ENCODE results near the gene PHETA2. TPM values are rescaled to one million over a fixed set of nuclear protein-coding genes. Genes with fewer than 3 reads are reported as not detected.

PHETA2 gene
- total and polyA plus RNA-seq, 12 donors = 2.3 to 7.0 (median 3.4) TPM

DNA sequence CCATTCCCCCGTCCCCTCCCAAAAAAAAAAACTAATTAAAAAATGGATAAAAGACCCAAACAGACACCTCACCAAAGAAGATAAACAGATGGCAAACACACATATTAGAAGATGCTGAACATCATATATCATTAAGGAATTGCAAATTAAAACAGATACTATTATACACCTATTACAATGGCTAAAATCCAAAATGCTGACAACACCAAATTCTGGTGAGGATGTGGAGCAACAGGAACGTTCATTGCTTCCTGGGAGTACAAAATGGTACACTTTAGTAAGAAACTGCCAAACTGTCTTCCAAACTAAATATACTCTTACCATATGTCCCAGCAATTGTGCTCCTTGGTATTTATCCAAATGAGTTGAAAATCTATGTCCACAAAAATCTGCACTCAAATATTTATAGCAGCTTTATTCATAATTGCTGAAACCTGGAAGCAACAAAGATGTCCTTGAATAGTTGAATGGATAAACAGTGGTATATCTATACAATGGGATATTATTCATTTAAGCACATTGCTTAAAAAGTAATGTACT is 23.3 kb upstream of the PHETA2 start:
- Histone ChIP-seq H3K4me1 (no peaks in the 10 kb centered on the region), H3K36me3 (no peaks in the 10 kb centered on the region), H3K9me3 (peaks cover 0 to 3% (median 0%) of the 10 kb centered on the region in 11 donors), H3K27me3 (no peaks in the 10 kb centered on the region), H3K4me3 (no peak overlapping the region), H3K27ac (no peak overlapping the region)
- WGBS, 2 donors = 71 to 72% methylated on average over 2 of the region's 2 CpGs
- intact Hi-C loops (cut with DNase I) = no loop called here
- ATAC-seq (no peak), DNase-seq (no peak)
- TF ChIP-seq, protein P1, sequence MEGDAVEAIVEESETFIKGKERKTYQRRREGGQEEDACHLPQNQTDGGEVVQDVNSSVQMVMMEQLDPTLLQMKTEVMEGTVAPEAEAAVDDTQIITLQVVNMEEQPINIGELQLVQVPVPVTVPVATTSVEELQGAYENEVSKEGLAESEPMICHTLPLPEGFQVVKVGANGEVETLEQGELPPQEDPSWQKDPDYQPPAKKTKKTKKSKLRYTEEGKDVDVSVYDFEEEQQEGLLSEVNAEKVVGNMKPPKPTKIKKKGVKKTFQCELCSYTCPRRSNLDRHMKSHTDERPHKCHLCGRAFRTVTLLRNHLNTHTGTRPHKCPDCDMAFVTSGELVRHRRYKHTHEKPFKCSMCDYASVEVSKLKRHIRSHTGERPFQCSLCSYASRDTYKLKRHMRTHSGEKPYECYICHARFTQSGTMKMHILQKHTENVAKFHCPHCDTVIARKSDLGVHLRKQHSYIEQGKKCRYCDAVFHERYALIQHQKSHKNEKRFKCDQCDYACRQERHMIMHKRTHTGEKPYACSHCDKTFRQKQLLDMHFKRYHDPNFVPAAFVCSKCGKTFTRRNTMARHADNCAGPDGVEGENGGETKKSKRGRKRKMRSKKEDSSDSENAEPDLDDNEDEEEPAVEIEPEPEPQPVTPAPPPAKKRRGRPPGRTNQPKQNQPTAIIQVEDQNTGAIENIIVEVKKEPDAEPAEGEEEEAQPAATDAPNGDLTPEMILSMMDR (IDR thresholded peaks at IDR 0.05) = no peak

- Histone ChIP-seq H3K36me3 (peaks cover 0 to 6% (median 0%) of the 10 kb centered on the region in 9 donors), H3K9me3 (peaks cover 0 to 22% (median 12%) of the 10 kb centered on the region in 11 donors), H3K4me1 (no peaks in the 10 kb centered on the region), H3K27me3 (no peaks in the 10 kb centered on the region), H3K4me3 (no peak overlapping the region), H3K27ac (no peak overlapping the region)
- DNase-seq (no peak), ATAC-seq (no peak)
- intact Hi-C loops (cut with DNase I) = no loop called here
- TF ChIP-seq, protein P1 (IDR thresholded peaks at IDR 0.05) = no peak
- WGBS, 2 donors = 85 to 86% methylated on average over 3 of the region's 3 CpGs
These were observed 21.3 kb upstream of the PHETA2 start for GRCh38 chr22:42052765-42053164.

DNA sequence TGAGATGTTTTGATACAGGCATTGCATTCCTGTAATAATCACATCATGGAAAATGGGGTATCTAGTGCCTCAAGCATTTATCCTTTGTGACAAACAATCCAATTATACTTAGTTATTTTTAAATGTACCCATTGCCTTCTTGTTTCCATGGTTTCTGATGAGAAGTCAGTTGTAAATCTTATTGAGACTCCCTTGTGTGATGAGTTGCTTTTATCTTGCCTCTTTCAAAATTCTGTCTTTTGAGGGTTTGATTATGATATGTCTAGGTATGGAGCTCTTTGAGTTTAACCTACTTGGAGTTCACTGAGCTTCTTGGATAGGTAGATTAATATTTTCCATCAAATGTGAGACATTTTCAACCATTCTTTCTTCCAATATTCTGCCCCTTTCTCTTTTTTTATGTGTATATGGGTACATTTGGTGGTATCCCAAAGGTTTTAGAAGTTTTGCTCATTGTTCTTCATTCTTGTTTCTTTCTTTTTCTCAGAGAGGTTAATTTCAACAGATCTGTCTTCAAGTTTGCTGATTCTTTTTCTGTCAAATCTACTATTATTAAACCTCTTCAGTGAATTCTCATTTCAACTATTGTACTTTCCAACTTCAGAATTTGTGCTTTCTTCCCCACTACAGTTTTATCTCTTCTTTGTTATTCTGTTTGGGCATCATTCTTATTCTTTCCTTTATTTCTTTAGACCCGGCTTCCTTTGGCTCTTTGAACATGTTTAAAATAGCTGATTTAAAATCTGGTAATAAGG is 17.1 kb upstream of the PHETA2 start:
- TF ChIP-seq, protein P1 (IDR thresholded peaks at IDR 0.05) = no peak
- no peaks in the 10 kb centered on the region for H3K4me1 ChIP-seq
- intact Hi-C loops (cut with DNase I) = no loop called here
- no peak for ATAC-seq
- H3K4me3 ChIP-seq = no peak overlapping the region
- H3K9me3 ChIP-seq = peaks cover 0 to 26% (median 12%) of the 10 kb centered on the region in 11 donors
- WGBS, 2 donors = 98 to 100% methylated on average over 1 of the region's 1 CpG
- no peaks in the 10 kb centered on the region for H3K27me3 ChIP-seq
- peaks cover 0 to 46% (median 21%) of the 10 kb centered on the region in 9 donors for H3K36me3 ChIP-seq
- DNase-seq = no peak
- H3K27ac ChIP-seq = no peak overlapping the region

DNA sequence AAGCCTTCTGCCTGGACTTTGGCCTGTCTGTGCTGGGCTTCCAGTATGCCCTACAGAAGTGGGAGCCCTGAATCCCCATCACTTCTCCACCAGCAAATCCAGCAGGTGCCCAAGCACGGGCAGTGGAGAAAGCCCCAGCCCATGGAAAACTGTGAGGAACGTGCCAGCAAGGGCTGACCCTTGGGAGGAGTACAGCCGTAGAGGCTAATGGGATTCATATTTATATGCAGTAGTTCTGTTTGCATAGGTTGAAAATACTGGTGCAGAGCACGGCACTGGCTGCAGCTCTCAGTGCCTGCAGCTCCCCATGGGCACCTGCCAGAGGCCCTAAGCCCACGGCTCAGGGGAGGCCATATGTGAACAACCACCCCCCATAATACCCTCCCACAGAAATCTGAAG is 13.6 kb upstream of the PHETA2 start:
- WGBS, 2 donors = 90 to 96% methylated on average over 5 of the region's 5 CpGs
- ATAC-seq (no peak), DNase-seq (no peak)
- no peaks in the 10 kb centered on the region for H3K4me1 ChIP-seq
- H3K9me3 ChIP-seq = peaks cover 0 to 26% (median 12%) of the 10 kb centered on the region in 11 donors
- H3K27ac ChIP-seq = no peak overlapping the region
- TF ChIP-seq, protein P1 (IDR thresholded peaks at IDR 0.05) = no peak
- no peak overlapping the region for H3K4me3 ChIP-seq
- no peaks in the 10 kb centered on the region for H3K27me3 ChIP-seq
- intact Hi-C loops (cut with DNase I) = no loop called here
- H3K36me3 ChIP-seq = peaks cover 0 to 76% (median 27%) of the 10 kb centered on the region in 9 donors

Measured in heart right ventricle (tissue), 16 donors.